Stimulated activated CD4-positive, alpha-beta T cell treated with anti-CD3 and anti-CD28 coated beads, Interleukin-15, amount 100 ng/mL, for 1 hour (primary cell): ENCODE measurements around the gene MMP2.

Experiments used
- DNase-seq, 2 donors: peaks; one replicate each; pipeline ENCODE4 v3.0.0-alpha.2; 2020; ENCODE audit warnings: low read depth in 1 of 2, low spot score in 1 of 2

Gene MMP2

GRCh38 chr16:55468352-55468990 is 10.5 kb upstream of the MMP2 start:
- no peak for DNase-seq

DNA sequence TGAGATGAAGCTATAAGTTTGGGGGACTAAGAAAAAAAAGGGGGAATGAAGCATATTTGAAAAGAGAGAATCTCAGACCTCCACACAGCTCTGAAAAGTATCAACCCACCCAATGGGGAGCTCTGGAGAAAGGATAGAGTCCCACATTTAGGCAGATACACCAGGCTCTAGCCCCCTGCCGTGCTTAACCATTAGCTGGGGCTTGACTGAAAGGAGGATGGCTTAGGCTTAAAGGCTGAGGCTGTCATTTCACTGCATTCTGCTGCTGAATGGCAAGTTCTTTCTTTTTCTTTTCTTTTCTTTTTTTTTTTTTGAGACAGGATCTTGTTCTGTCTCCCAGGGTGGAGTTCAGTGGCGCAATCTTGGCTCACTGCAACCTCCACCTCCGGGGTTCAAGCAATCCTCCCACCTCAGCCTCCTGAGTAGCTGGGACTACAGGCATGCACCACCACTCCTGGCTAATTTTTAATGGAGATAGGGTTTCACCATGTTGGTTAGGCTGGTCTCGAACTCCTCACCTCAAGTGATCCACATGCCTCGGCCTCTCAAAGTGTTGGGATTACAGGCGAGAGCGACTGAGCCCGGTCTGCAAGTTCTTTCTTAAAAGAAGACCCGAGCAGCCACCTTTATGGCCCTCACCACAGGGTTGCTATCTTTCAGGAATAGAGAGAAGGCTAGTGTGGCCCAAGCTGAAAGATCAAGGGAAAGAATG is 9.0 kb upstream of the MMP2 start:
- no peak for DNase-seq

GRCh38 chr16:55470533-55471371 is 8.2 kb upstream of the MMP2 start:
- no peak for DNase-seq

GRCh38 chr16:55471448-55472097 is 7.4 kb upstream of the MMP2 start:
- no peak for DNase-seq

DNA sequence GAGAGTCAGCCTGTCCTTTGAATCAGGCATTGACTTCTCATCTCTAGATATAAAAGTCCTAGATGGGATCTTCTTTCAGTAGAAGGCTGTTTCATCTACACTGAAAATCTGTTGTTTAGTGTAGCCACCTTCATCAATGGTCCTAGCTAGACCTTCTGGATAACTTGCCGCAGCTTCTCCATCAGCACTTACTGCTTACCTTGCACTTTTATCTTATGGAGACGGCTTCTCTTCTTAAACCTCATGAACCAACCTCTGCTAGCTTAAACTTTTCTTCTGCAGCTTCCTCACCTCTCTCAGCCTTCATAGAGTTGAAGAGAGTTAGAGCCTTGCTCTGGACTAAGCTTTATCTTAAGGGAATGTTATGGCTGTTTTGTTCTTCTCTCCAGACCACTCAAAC is 5.4 kb upstream of the MMP2 start:
- no peak for DNase-seq

DNA sequence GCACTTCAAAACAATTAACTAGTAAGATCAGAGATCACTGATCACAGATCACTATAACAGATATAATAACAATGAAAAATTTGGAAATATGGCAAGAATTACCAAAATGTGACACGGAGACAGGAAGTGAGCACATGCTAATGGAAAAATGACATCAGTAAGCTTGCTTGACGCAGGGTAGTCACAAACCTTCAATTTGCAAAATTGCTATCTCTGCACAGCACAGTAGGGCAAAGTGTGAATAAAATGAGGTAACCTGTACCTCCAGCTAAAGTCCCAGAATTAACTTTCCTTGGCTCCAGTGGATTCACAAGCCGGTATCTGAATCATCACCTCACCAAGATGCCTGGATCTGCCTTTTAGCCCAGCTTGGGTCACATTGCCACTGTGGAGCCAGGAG is 4.2 kb upstream of the MMP2 start:
- DNase-seq, result no peak

GRCh38 chr16:55475919-55476318 is 3.1 kb upstream of the MMP2 start:
- no peak for DNase-seq

- no peak for DNase-seq
Observed at GRCh38 chr16:55476625-55477533, 2.1 kb upstream of the MMP2 start.

- no peak for DNase-seq
Observed at GRCh38 chr16:55477736-55478135, 1.3 kb upstream of the MMP2 start.

DNA sequence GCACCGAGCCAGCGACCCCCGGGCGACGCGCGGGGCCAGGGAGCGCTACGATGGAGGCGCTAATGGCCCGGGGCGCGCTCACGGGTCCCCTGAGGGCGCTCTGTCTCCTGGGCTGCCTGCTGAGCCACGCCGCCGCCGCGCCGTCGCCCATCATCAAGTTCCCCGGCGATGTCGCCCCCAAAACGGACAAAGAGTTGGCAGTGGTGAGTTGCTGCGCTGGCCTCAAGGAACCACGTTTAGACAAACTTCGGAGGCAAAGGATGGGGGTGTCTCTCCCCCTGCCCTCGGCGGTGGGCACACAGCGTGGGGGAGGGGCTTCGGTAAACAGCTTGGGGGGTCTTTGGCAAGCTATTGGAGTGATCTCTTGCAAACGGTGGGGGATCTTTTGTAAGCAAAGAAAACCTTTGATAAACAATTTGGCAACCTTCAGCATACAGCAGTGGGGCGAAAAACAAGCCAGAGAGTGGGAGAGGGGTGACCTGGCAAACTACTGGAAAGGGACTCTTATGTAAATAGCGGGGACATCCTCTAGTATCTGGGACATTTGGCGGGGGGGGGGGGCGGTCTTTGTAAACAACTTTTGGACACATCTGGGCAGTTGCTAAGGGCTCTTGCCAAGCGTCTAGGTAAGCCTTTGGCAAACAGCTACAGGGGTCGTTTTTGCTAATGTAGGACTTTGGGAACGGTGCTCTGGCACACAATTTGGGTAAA is 587 bp downstream of the MMP2 start:
- no peak for DNase-seq

DNA sequence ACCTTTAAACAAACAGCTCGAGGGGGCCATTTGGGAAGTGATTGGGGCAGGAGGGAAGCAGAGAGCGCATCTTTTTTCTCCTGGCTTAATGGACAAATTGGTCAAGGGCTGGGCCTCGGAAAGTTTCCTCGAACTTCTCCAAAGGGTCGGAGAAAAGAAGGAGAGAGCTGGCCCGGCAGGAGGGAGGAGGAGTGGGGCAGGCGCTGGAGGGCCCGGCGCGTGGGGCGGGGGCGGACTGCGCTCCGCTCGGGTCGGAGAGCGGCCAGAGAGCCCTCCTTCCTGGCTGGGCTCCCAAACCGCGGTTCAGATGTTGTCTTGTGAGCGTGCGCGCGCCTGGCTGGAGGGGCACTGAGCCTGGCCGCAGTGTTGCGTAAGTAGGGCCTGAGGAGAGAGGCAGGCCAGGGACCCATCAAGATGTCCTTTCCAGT is 1.2 kb downstream of the MMP2 start:
- no peak for DNase-seq

GRCh38 chr16:55481023-55481422 is 2.0 kb downstream of the MMP2 start:
- DNase-seq, result no peak

GRCh38 chr16:55482056-55482455 is 3.1 kb downstream of the MMP2 start:
- no peak for DNase-seq

- no peak for DNase-seq
Observed at GRCh38 chr16:55487048-55487803, 8.2 kb downstream of the MMP2 start.

DNA sequence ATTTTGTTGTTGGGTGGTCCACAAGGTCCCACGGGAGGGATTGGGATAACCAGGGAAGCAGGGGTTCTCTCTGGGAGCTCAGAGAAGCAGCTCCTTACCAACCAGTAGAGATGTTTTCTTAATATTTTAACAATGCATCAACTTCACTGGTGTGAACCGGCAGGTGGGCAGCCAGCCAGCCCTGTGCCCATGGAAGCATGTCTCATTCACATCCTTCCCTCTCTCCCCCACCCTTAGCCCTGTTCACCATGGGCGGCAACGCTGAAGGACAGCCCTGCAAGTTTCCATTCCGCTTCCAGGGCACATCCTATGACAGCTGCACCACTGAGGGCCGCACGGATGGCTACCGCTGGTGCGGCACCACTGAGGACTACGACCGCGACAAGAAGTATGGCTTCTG is 9.3 kb downstream of the MMP2 start:
- no peak for DNase-seq

DNA sequence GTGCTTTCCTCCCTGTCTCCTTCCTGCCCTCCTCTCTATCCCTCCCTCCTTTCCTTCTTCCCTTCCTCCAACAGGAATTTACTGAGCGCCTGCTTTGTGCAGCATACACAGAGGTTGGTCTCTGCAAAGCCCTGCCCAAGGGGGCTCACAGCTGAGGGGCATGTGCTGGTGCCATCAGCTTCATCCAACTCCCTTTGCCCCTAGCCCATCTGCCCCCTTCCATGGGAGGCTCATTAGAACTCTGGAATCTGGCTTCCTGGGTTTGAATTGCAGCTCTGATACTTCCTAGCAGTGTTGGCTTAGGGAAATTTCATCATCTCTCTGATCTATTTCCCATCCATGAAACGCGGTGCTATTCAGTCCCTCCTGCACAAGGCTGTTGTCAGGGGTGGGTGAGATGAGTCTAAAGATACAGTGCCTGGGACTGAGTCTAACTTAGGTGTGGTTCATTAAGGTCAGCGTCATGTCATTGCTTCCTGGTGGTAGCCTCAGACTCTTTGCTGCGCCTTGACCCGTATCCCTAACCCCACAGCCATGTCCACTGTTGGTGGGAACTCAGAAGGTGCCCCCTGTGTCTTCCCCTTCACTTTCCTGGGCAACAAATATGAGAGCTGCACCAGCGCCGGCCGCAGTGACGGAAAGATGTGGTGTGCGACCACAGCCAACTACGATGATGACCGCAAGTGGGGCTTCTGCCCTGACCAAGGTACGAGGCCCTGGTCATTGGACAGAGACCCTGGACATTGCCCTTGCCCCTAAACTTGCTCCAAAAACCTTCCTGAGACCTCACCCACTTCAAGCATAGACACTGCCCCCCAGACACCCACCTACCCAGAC is 10.3 kb downstream of the MMP2 start:
- DNase-seq, result no peak

DNA sequence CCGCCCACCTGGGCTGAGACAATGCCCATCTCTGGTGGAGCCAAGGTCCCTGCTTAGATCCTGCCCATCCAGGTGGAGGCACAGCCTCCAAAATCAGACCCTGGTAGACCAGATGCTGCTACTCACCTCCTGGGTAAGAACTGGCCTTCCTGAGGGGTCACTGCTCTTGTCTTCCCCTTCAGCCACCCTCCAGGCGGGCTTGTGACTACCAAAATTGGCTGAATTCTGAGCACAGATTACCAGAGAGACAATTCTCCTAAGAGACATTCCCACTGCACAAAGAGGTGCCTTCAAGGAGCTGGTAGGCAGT is 10.9 kb downstream of the MMP2 start:
- DNase-seq, result no peak

- no peak for DNase-seq
Observed at GRCh38 chr16:55490301-55490700, 11.3 kb downstream of the MMP2 start.

DNA sequence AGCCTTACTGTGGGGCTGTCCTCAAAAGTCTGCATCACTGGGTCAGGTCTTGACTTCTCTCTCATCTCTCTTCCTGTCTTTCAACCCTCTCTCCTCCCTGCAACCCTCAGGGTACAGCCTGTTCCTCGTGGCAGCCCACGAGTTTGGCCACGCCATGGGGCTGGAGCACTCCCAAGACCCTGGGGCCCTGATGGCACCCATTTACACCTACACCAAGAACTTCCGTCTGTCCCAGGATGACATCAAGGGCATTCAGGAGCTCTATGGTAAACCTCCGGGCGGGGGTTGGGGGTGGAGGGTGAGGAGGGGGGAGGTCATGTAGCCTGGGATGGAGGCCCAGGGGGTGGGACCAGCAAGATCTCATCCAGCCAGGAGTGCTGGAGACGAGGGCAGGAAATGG is 12.7 kb downstream of the MMP2 start:
- no peak for DNase-seq
